ENCODE measurements around the gene PHLDA2. TPM values are rescaled to one million over a fixed set of nuclear protein-coding genes. Genes with fewer than 3 reads are reported as not detected.

The PHLDA2 gene
- polyA plus RNA-seq, 1 of the 3 experiments (the other 2 are of a cell fraction) = 23.6 TPM

DNA sequence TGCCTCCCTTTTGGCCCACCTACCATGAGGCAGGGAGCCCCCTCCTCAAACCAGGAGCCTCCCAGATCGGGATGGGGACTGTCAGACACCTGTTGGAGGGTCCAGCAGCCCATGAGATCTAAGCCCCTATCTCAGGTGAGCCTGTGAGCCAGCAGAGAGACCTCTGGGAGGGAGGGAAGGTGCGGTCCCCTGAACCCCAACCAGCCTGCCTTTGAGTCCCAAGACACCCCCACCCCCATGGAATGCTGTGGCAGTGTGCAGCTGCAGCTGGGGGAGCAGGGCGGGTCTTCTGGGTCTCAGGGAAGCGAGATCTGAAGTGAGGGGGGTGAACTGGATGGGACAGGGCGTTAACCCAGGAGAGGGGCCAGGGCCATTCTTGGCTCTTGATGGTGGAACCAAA is 42.3 kb downstream of the PHLDA2 start (continued):
- TF ChIP-seq, protein P1, sequence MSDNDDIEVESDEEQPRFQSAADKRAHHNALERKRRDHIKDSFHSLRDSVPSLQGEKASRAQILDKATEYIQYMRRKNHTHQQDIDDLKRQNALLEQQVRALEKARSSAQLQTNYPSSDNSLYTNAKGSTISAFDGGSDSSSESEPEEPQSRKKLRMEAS (IDR thresholded peaks at IDR 0.05; ENCODE audit: low read depth) = no peak
- TF ChIP-seq POLR2AphosphoS5 (IDR thresholded peaks at IDR 0.05; ENCODE audit: low read depth, low read length) (no peak), RXRA (IDR thresholded peaks at IDR 0.05; ENCODE audit: borderline replicate concordance, low read depth) (no peak), EP300 (IDR thresholded peaks at IDR 0.05; ENCODE audit: borderline replicate concordance in 1 of 2, low read depth in 1 of 2, low read length in 1 of 2) (no peak), ELF1 (IDR thresholded peaks at IDR 0.05) (no peak), EZH2phosphoT487 (IDR thresholded peaks at IDR 0.05; ENCODE audit: borderline replicate concordance, low read depth) (no peak), YY1 (IDR thresholded peaks at IDR 0.05; ENCODE audit: low read depth) (no peak)
- TF ChIP-seq, protein P2, sequence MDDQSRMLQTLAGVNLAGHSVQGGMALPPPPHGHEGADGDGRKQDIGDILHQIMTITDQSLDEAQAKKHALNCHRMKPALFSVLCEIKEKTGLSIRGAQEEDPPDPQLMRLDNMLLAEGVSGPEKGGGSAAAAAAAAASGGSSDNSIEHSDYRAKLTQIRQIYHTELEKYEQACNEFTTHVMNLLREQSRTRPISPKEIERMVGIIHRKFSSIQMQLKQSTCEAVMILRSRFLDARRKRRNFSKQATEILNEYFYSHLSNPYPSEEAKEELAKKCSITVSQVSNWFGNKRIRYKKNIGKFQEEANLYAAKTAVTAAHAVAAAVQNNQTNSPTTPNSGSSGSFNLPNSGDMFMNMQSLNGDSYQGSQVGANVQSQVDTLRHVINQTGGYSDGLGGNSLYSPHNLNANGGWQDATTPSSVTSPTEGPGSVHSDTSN (IDR thresholded peaks at IDR 0.05) = no peak
- TF ChIP-seq, protein P3, sequence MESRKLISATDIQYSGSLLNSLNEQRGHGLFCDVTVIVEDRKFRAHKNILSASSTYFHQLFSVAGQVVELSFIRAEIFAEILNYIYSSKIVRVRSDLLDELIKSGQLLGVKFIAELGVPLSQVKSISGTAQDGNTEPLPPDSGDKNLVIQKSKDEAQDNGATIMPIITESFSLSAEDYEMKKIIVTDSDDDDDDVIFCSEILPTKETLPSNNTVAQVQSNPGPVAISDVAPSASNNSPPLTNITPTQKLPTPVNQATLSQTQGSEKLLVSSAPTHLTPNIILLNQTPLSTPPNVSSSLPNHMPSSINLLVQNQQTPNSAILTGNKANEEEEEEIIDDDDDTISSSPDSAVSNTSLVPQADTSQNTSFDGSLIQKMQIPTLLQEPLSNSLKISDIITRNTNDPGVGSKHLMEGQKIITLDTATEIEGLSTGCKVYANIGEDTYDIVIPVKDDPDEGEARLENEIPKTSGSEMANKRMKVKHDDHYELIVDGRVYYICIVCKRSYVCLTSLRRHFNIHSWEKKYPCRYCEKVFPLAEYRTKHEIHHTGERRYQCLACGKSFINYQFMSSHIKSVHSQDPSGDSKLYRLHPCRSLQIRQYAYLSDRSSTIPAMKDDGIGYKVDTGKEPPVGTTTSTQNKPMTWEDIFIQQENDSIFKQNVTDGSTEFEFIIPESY (IDR thresholded peaks at IDR 0.05; ENCODE audit: borderline replicate concordance, low read depth) = no peak
- TF ChIP-seq, protein P4, sequence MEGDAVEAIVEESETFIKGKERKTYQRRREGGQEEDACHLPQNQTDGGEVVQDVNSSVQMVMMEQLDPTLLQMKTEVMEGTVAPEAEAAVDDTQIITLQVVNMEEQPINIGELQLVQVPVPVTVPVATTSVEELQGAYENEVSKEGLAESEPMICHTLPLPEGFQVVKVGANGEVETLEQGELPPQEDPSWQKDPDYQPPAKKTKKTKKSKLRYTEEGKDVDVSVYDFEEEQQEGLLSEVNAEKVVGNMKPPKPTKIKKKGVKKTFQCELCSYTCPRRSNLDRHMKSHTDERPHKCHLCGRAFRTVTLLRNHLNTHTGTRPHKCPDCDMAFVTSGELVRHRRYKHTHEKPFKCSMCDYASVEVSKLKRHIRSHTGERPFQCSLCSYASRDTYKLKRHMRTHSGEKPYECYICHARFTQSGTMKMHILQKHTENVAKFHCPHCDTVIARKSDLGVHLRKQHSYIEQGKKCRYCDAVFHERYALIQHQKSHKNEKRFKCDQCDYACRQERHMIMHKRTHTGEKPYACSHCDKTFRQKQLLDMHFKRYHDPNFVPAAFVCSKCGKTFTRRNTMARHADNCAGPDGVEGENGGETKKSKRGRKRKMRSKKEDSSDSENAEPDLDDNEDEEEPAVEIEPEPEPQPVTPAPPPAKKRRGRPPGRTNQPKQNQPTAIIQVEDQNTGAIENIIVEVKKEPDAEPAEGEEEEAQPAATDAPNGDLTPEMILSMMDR (IDR thresholded peaks at IDR 0.05) = no peak

DNA sequence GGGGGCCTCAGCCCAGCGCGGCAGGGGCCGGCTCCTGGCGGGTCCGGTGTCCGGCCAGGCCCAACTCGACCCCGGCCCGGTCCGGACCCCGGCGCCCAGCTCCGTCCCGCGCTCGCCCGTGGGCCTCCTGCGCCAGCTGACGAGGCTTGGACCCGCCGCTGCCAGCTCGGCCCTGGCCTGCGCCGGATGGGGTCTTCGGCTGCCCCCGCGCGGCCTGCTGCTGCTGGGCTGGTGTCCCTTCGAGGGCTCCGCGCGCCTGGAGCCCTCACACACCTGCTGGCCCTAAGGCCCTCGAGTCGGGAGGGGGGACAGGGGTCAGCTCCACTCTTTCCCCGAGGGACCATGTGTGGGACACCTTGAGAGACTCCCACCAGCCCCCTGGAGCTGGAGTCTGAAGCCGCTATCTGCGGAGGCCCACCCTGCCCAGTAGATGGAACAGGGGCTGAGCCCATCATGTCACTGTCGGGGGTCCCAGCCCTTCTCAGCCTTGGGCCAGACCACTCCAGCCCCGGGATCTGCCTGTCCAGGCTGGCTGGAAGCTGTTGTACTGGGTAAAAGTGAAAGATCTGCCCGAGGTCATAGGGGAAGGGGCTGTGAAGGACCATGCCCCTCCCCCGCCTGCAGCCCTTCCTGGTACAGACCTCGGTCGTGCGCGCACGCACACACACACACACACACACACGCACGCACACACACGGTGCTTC is 42.9 kb downstream of the PHLDA2 start:
- H3K4me1 ChIP-seq (ENCODE audit: control insufficient read depth in 1 of 2, insufficient read depth in 2 of 2, low read depth in 1 of 2, low read length in 1 of 2) = peaks cover 3 to 30% of the 10 kb centered on the region in 2 experiments; a peak in 1 of 4 replicates
- ChIA-PET CTCF (interaction anchor here (0.8 to 16.8 kb wide), 26 partner anchors 12 to 693 kb away, joined by 3 to 1016 read pairs (median 5); a partner anchor contains a TSS), POLR2A (interaction anchor here (0.8 to 4.6 kb wide), 6 partner anchors 108 to 353 kb away, joined by 3 to 25 read pairs (median 4); partner anchors contain the start of gene KCNQ1OT1)
- H4K20me1 ChIP-seq (ENCODE audit: insufficient read depth) = no peaks in the 10 kb centered on the region
- H3K9ac ChIP-seq = no peak overlapping the region
- H3F3A ChIP-seq (replicated peaks; ENCODE audit: insufficient read depth) = peaks cover 7% of the 10 kb centered on the region
- no peaks in the 10 kb centered on the region for H3K9me3 ChIP-seq
- peak overlapping the region in 1 of 2 experiments; percentile 67; a peak in 1 of 4 replicates for H3K27ac ChIP-seq (ENCODE audit: low read depth in 2 of 2, low read length in 1 of 2)
- H3K36me3 ChIP-seq (replicated peaks in 1 of 2; ENCODE audit: control insufficient read depth in 1 of 2, insufficient read depth in 2 of 2, low read length in 1 of 2) = no peaks in the 10 kb centered on the region
- DNase-seq = no peak
- no peak overlapping the region for H2AFZ ChIP-seq (ENCODE audit: low read depth)
- peak overlapping the region in 1 of 2 experiments; percentile 42; a peak in 2 of 4 replicates for H3K4me3 ChIP-seq (ENCODE audit: low read depth in 2 of 2, low read length in 1 of 2)
- H3K79me2 ChIP-seq (ENCODE audit: insufficient read depth) = no peaks in the 10 kb centered on the region
- 0 out of 2 replicates have a peak overlapping the region, but pooled peaks have one; percentile 33 for H3K4me2 ChIP-seq
- WGBS (ENCODE audit: low lambda C conversion rate) = 22% methylated on average over 19 of the region's 49 CpGs
- H3K9me2 ChIP-seq = no peaks in the 10 kb centered on the region
- H3K27me3 ChIP-seq (ENCODE audit: insufficient read depth) = no peaks in the 10 kb centered on the region
- peak; percentile 16; the same call in 1 of the 2 replicates for TF ChIP-seq SMC3 (IDR thresholded peaks at IDR 0.05; ENCODE audit: low read depth, low read length)
- peak; percentile 54 for TF ChIP-seq RAD21 (IDR thresholded peaks at IDR 0.05; ENCODE audit: low read length)
- TF ChIP-seq FOXJ3 (CRISPR knock-in tag; IDR thresholded peaks at IDR 0.05) = 0 out of 2 replicates have a peak, but pooled peaks have one; percentile 20
- TF ChIP-seq, protein P3 (IDR thresholded peaks at IDR 0.05; ENCODE audit: borderline replicate concordance, low read depth) = no peak
